Upper lobe of left lung (tissue), 6 donors: ENCODE measurements around the gene UBASH3B. TPM values are rescaled to one million over a fixed set of nuclear protein-coding genes. Genes with fewer than 3 reads are reported as not detected.

Source experiments
- ATAC-seq, 2 donors: fragments of 200-7000 bp; cut with Tn5 transposase; one replicate each; pipeline ENCODE4 v1.9.1; 2022; ENCODE audit warnings: mild to moderate bottlenecking in 2 of 2, moderate library complexity in 2 of 2; ENCODE audit not compliant: low FRiP score in 2 of 2
- DNase-seq, 2 donors: peaks; one replicate each; pipeline ENCODE4 v3.0.0-alpha.2; 2019 to 2020
- H3K27ac ChIP-seq, 4 donors: fragments of 200-600 bp; sonication (generic); one replicate each; pipeline ENCODE4 v1.5.1; 2016 to 2019
- H3K27me3 ChIP-seq, 4 donors: fragments of 200-600 bp; sonication (generic); one replicate each; pipeline ENCODE4 v1.5.1; 2017 to 2019
- H3K36me3 ChIP-seq, 4 donors: fragments of 200-600 bp; sonication (generic); one replicate each; pipeline ENCODE4 v1.5.1; 2016 to 2019
- H3K4me1 ChIP-seq, 4 donors: fragments of 200-600 bp; sonication (generic); one replicate each; pipeline ENCODE4 v1.5.1; 2018 to 2019
- H3K4me3 ChIP-seq, 4 donors: fragments of 200-600 bp; sonication (generic); one replicate each; pipeline ENCODE4 v1.5.1; 2017 to 2019; ENCODE audit warnings: mild to moderate bottlenecking in 2 of 4, moderate library complexity in 1 of 4
- H3K9me3 ChIP-seq, 4 donors: fragments of 200-600 bp; sonication (generic); one replicate each; pipeline ENCODE4 v1.5.1; 2018 to 2019
- CTCF ChIP-seq, 6 experiments: fragments of 450-650 bp in 4 of 6; fragments of 200-600 bp in 2 of 6; sonication (generic) in 2 of 6; IDR thresholded peaks; one replicate each; pipeline ENCODE4 v1.5.1; 2016 to 2019; ENCODE audit warnings: antibody characterized with exemption in 6 of 6
- EP300 ChIP-seq, 4 donors: sonication (generic); formaldehyde crosslinking; IDR thresholded peaks; one replicate each; pipeline ENCODE4 v1.5.1; 2017; ENCODE audit warnings: antibody characterized with exemption in 4 of 4, control low read depth in 2 of 4
- POLR2A ChIP-seq, 4 donors: fragments of 450-650 bp; IDR thresholded peaks; one replicate each; pipeline ENCODE4 v1.5.1; 2016 to 2017; ENCODE audit warnings: antibody characterized with exemption in 4 of 4, mild to moderate bottlenecking in 2 of 4
- POLR2AphosphoS5 ChIP-seq, 2 donors: sonication (generic); formaldehyde crosslinking; IDR thresholded peaks; one replicate each; pipeline ENCODE4 v1.5.1; 2017; ENCODE audit warnings: antibody characterized with exemption in 2 of 2
- WGBS, 2 donors: methylation state at CpG; one replicate each; pipeline ENCODE4 v1.1.5; 2017 to 2018; 5-methylcytosine and 5-hydroxymethylcytosine counted together
- total RNA-seq, 6 donors: library from RNA; depleted of rRNA in 4 of 6; stranded (reverse); fragments of >200 nt in 4 of 6; gene quantifications; one replicate each; pipeline versions ENCODE4 v1.1.0 to v1.2.1, GENCODE V29; 2016 to 2021
- donor health status: DM: no; HTN: no; CAD: no; lungs with moderate emphysema.
- donor health status: DM: no; HTN: yes; CAD: no; lungs with severe emphysema.

The UBASH3B gene
- total RNA-seq, 6 donors from 2014 or later = 24.0 to 54.2 (median 40.4) TPM

GRCh38 chr11:122646549-122647340 is 8.8 kb upstream of the UBASH3B start:
- WGBS, 2 donors = 65 to 75% methylated on average over 5 to 6 of the region's 6 CpGs
- Histone ChIP-seq H3K4me3 (no peak overlapping the region), H3K27me3 (no peaks in the 10 kb centered on the region), H3K36me3 (no peaks in the 10 kb centered on the region), H3K9me3 (no peaks in the 10 kb centered on the region), H3K4me1 (peaks cover 0 to 5% (median 0%) of the 10 kb centered on the region in 4 donors), H3K27ac (no peak overlapping the region)
- TF ChIP-seq POLR2AphosphoS5 (IDR thresholded peaks at IDR 0.05) (no peak), POLR2A (IDR thresholded peaks at IDR 0.05) (no peak), EP300 (IDR thresholded peaks at IDR 0.05) (no peak), CTCF (IDR thresholded peaks at IDR 0.05) (no peak)
- ATAC-seq = peak in 1 of 2 donors; percentile 26
- DNase-seq = no peak

- Histone ChIP-seq H3K4me3 (no peak overlapping the region), H3K27ac (no peak overlapping the region), H3K9me3 (no peaks in the 10 kb centered on the region), H3K27me3 (no peaks in the 10 kb centered on the region), H3K36me3 (no peaks in the 10 kb centered on the region), H3K4me1 (peaks cover 0 to 5% (median 0%) of the 10 kb centered on the region in 4 donors)
- no peak for TF ChIP-seq POLR2A (IDR thresholded peaks at IDR 0.05)
- no peak for TF ChIP-seq CTCF (IDR thresholded peaks at IDR 0.05)
- TF ChIP-seq EP300 (IDR thresholded peaks at IDR 0.05) = no peak
- TF ChIP-seq POLR2AphosphoS5 (IDR thresholded peaks at IDR 0.05) = no peak
- DNase-seq (no peak), ATAC-seq (peak in 1 of 2 donors; percentile 39)
Measured at GRCh38 chr11:122647736-122648275, 7.7 kb upstream of the UBASH3B start.

- no peaks in the 10 kb centered on the region for H3K36me3 ChIP-seq
- TF ChIP-seq EP300 (IDR thresholded peaks at IDR 0.05) (no peak), CTCF (IDR thresholded peaks at IDR 0.05) (no peak), POLR2A (IDR thresholded peaks at IDR 0.05) (no peak), POLR2AphosphoS5 (IDR thresholded peaks at IDR 0.05) (no peak)
Measured at GRCh38 chr11:122649116-122649515, 6.4 kb upstream of the UBASH3B start.

GRCh38 chr11:122650619-122651018 is 4.9 kb upstream of the UBASH3B start:
- Histone ChIP-seq H3K4me3 (no peak overlapping the region), H3K27ac (no peak overlapping the region), H3K4me1 (peaks cover 6 to 15% (median 9%) of the 10 kb centered on the region in 4 donors), H3K36me3 (no peaks in the 10 kb centered on the region), H3K9me3 (no peaks in the 10 kb centered on the region), H3K27me3 (no peaks in the 10 kb centered on the region)
- no peak for DNase-seq
- 43 to 57% methylated on average over 1 of the region's 1 CpG for WGBS, 2 donors
- no peak for ATAC-seq
- TF ChIP-seq POLR2AphosphoS5 (IDR thresholded peaks at IDR 0.05) = no peak

More at GRCh38 chr11:122649116-122649515, 6.4 kb upstream of the UBASH3B start:
- 72 to 85% methylated on average over 3 of the region's 3 CpGs for WGBS, 2 donors
- Histone ChIP-seq H3K4me3 (no peak overlapping the region), H3K4me1 (peaks cover 0 to 5% (median under 1%) of the 10 kb centered on the region in 4 donors), H3K27ac (no peak overlapping the region), H3K9me3 (no peaks in the 10 kb centered on the region), H3K27me3 (no peaks in the 10 kb centered on the region)
- DNase-seq (no peak), ATAC-seq (no peak)

- WGBS, 2 donors = 72 to 84% methylated on average over 2 of the region's 2 CpGs
- no peak for DNase-seq
- H3K9me3 ChIP-seq = no peaks in the 10 kb centered on the region
- no peak overlapping the region for H3K27ac ChIP-seq
- TF ChIP-seq CTCF (IDR thresholded peaks at IDR 0.05) (no peak), POLR2A (IDR thresholded peaks at IDR 0.05) (no peak), POLR2AphosphoS5 (IDR thresholded peaks at IDR 0.05) (no peak), EP300 (IDR thresholded peaks at IDR 0.05) (no peak)
- H3K4me3 ChIP-seq = no peak overlapping the region
- H3K36me3 ChIP-seq = no peaks in the 10 kb centered on the region
- H3K4me1 ChIP-seq = peaks cover 14 to 27% (median 17%) of the 10 kb centered on the region in 4 donors
- ATAC-seq = no peak
- H3K27me3 ChIP-seq = no peaks in the 10 kb centered on the region
Measured at GRCh38 chr11:122652495-122652894, 3.0 kb upstream of the UBASH3B start.
